Measurements from ENCODE around the gene HYOU1. TPM values are rescaled to one million over a fixed set of nuclear protein-coding genes. Genes with fewer than 3 reads are reported as not detected.
"Not testable (repeated sequence)": the region's sequence is repeated elsewhere in the genome, so short reads cannot be mapped to it uniquely, and the experiment has no call there.

Gene HYOU1
- total and polyA plus RNA-seq, 5 experiments from 2014 or later: 14.1 to 69.6 (median 17.1) TPM

DNA sequence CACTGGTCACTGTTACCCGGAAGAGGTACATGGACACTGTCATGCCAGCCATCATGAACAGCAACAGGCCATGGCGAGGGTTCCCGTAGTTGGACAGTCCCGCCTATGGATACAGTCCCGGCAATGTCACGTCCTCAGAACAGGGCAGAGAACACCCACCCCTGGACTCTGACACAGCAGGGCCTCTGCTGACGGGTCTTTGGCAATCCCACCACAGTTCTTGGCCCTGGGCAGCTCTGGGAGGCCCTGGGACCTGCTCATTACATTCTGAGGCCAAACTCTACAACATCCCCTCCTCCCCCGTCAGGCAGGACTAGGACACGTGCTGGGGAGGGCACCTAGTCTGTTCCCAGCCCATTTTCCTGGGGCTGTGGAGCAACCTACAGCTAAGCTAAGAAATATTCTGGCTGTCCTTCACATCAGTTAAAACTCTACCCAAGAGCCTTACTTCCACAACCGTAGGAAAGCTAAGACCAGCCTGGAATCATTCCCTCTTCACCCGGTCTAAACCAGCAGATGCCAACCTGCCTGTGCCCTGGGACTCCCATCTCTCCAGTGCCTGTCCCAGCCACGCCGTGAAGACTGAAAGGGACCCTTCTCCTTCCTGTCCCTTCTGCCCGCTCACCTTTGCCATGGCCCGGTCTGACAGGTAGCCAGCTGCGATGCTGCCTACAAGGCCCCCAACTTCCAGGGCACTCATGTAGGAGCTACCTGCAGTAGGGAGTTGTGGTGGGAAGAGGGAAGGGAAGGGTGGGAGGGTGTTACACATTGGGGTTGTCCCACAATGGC lies 30.8 kb downstream of the HYOU1 start:
- no peaks in the 10 kb centered on the region for H3K27me3 Mint-ChIP-seq
- ATAC-seq: no peak
- H3K27ac Mint-ChIP-seq: peak overlapping the region in 7 of 10 donors; percentile 34 to 64 (median 47)
- H3K4me1 Mint-ChIP-seq: peaks cover 29 to 54% (median 40%) of the 10 kb centered on the region in 4 donors
- POLR2A ChIA-PET: interaction anchor here (0.6 to 5.8 kb wide), 3 partner anchors 7 to 289 kb away, joined by 5 to 82 read pairs (median 5); partner anchors contain the start of genes CENATAC, RPS25 and TRAPPC4
- peaks cover 0 to 47% (median 0%) of the 10 kb centered on the region in 3 donors for H3K36me3 Mint-ChIP-seq
- no peak overlapping the region for H3K4me3 Mint-ChIP-seq
- DNase-seq: no peak
- H3K9me3 Mint-ChIP-seq: no peaks in the 10 kb centered on the region

GRCh38 chr11:119025541-119025940 lies 31.5 kb downstream of the HYOU1 start:
- POLR2A ChIA-PET: interaction anchor here (0.5 to 2.0 kb wide), 3 partner anchors 28 to 288 kb away, joined by 3 to 5 read pairs (median 5); partner anchors contain the start of gene CENATAC
- ATAC-seq: no peak
- peaks cover 29 to 60% (median 42%) of the 10 kb centered on the region in 4 donors for H3K4me1 Mint-ChIP-seq
- H3K4me3 Mint-ChIP-seq: no peak overlapping the region
- H3K9me3 Mint-ChIP-seq: no peaks in the 10 kb centered on the region
- no peak for DNase-seq
- H3K27me3 Mint-ChIP-seq: no peaks in the 10 kb centered on the region
- H3K27ac Mint-ChIP-seq: peak overlapping the region in 8 of 10 donors; percentile 43 to 87 (median 61)
- peaks cover 0 to 54% (median 0%) of the 10 kb centered on the region in 3 donors for H3K36me3 Mint-ChIP-seq

- DNase-seq: no peak
- no peaks in the 10 kb centered on the region for H3K27me3 Mint-ChIP-seq
- H3K27ac Mint-ChIP-seq: peak overlapping the region in 7 of 10 donors; percentile 44 to 87 (median 64)
- peaks cover 0 to 58% (median under 1%) of the 10 kb centered on the region in 3 donors for H3K36me3 Mint-ChIP-seq
- POLR2A ChIA-PET: interaction anchor here (0.5 to 2.0 kb wide), 4 partner anchors 9 to 281 kb away, joined by 3 to 5 read pairs (median 4); partner anchors contain the start of gene CENATAC
- H3K9me3 Mint-ChIP-seq: no peaks in the 10 kb centered on the region
- peaks cover 30 to 64% (median 46%) of the 10 kb centered on the region in 4 donors for H3K4me1 Mint-ChIP-seq
- no peak for ATAC-seq
- no peak overlapping the region for H3K4me3 Mint-ChIP-seq
These were observed 31.9 kb downstream of the HYOU1 start for GRCh38 chr11:119025099-119025473.

DNA sequence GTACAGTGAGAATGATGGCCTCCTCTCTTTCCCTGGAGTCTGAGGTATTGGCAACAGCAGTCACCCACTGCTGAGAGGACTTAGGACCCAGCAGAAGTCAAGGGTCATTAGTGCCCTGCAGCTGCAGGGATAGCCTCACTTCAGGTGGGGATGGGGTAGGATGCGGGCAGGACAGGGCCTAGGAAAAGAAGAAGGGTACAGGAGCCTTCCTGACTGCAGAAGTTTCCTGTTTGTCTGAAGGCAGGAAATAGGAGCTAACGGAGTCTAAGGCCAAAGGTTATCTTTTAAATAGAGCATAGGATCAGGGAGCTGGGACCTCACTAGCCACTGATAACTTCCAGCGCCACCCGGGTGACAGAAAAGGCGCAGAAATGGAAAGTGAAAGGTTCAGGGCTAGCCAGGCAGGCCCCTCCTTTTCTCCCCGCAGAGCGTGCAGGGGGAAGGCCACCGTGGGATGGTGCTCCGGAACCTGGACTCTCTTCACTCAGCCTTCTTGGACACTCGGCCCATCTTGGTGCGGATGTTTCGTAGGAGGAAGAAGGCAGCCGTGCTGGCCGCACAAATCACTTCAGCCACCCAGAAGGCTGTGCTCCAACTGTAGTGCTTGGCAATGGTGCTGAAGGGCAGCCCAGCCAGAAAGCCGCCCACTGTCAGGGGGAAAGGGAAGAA lies 32.4 kb downstream of the HYOU1 start:
- ATAC-seq (no peak), DNase-seq (no peak)
- POLR2A ChIA-PET: interaction anchor here (0.8 to 2.0 kb wide), 4 partner anchors 8 to 70 kb away, joined by 3 to 5 read pairs (median 4); partner anchors contain the start of genes CENATAC and VPS11
- Mint-ChIP-seq H3K27me3 (no peaks in the 10 kb centered on the region), H3K36me3 (peaks cover 0 to 61% (median 2%) of the 10 kb centered on the region in 3 donors), H3K4me3 (no peak overlapping the region), H3K27ac (peak overlapping the region in 7 of 10 donors; percentile 18 to 78 (median 49)), H3K4me1 (peaks cover 27 to 65% (median 46%) of the 10 kb centered on the region in 4 donors), H3K9me3 (no peaks in the 10 kb centered on the region)

GRCh38 chr11:119023741-119024140 lies 33.3 kb downstream of the HYOU1 start:
- DNase-seq: no peak
- no peak for ATAC-seq
- POLR2A ChIA-PET: interaction anchor here (1.2 kb wide), 1 partner anchor 44 kb away, joined by 3 read pairs; the partner anchor contains the start of gene VPS11
- H3K36me3 Mint-ChIP-seq: peaks cover 0 to 61% (median 2%) of the 10 kb centered on the region in 3 donors
- H3K4me3 Mint-ChIP-seq: peak overlapping the region in 1 of 10 donors; percentile 38
- H3K27me3 Mint-ChIP-seq: no peaks in the 10 kb centered on the region
- peaks cover 20 to 59% (median 41%) of the 10 kb centered on the region in 4 donors for H3K4me1 Mint-ChIP-seq
- H3K27ac Mint-ChIP-seq: peak overlapping the region in 8 of 10 donors; percentile 10 to 75 (median 45)
- H3K9me3 Mint-ChIP-seq: no peaks in the 10 kb centered on the region

DNA sequence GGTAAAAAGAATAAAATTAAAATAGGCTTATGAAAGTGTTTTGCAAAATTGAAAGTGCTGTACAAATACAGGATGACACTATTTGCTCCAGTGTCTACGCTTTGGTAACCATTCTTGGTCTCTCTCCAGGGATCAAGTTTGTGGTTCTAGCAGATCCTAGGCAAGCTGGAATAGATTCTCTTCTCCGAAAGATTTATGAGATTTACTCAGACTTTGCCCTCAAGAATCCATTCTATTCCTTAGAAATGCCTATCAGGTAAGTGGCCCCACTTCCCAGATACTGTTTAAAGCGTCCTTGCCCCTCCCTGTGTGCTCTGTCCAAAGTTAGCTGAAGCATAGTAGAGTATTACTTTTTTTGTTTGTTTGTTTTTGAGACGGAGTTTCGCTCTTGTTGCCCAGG lies 35.4 kb downstream of the HYOU1 start:
- ATAC-seq: no peak
- Mint-ChIP-seq H3K9me3 (no peaks in the 10 kb centered on the region), H3K27ac (peak overlapping the region in 5 of 10 donors; percentile 8 to 81 (median 33)), H3K36me3 (peaks cover 0 to 70% (median 5%) of the 10 kb centered on the region in 3 donors), H3K4me1 (peaks cover 25 to 66% (median 56%) of the 10 kb centered on the region in 4 donors), H3K4me3 (peak overlapping the region in 9 of 10 donors; percentile 18 to 64 (median 41)), H3K27me3 (no peaks in the 10 kb centered on the region)
- POLR2A ChIA-PET: interaction anchor here (1.0 to 1.1 kb wide), 2 partner anchors 24 to 63 kb away, joined by 4 to 8 read pairs; partner anchors contain the start of gene HMBS
- DNase-seq: no peak

DNA sequence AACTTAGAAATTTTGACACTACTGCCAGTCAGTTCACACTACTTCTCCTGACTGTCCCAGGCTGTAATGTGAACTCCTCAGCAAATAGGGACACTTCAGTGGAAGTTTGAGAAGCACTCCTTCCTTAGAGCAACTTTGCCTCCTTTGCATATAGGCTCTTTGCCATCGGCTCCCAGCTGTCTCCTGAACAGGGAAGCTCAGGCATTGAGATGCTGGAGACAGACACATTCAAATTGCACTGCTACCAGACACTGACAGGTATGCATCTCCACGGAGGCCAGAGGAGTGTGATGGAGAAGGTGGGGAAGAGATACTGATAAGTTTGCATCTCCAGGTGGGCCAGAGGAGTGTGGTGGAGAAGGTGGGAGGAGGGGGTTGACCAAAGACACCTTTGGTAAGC lies 37.0 kb downstream of the HYOU1 start:
- POLR2A ChIA-PET: interaction anchor here (1.2 to 5.0 kb wide), 5 partner anchors 9 to 98 kb away, joined by 3 to 82 read pairs (median 28); partner anchors contain the start of genes CENATAC, HYOU1, SLC37A4 and VPS11
- no peak for ATAC-seq
- Mint-ChIP-seq H3K27me3 (no peaks in the 10 kb centered on the region), H3K4me1 (peaks cover 22 to 77% (median 68%) of the 10 kb centered on the region in 4 donors), H3K27ac (peak overlapping the region; percentile 98 to 100 (median 100)), H3K36me3 (peaks cover 0 to 77% (median 11%) of the 10 kb centered on the region in 3 donors), H3K4me3 (peak overlapping the region; percentile 97 to 100 (median 98)), H3K9me3 (no peaks in the 10 kb centered on the region)
- DNase-seq: no peak

- ATAC-seq (peak; percentile 85 to 86), DNase-seq (peak; percentile 93 to 98 (median 94))
- no peaks in the 10 kb centered on the region for H3K27me3 Mint-ChIP-seq
- peaks cover 0 to 77% (median 14%) of the 10 kb centered on the region in 3 donors for H3K36me3 Mint-ChIP-seq
- POLR2A ChIA-PET: interaction anchor here (0.7 to 5.0 kb wide), 33 partner anchors 9 to 352 kb away, joined by 3 to 82 read pairs (median 3); partner anchors contain the start of genes C2CD2L, CBL, CENATAC and DDX6
- peak within 1 kb of the TSS; percentile 97 to 100 (median 98) for H3K4me3 Mint-ChIP-seq
- peaks cover 16 to 69% (median 56%) of the 10 kb centered on the region in 4 donors for H3K4me1 Mint-ChIP-seq
- H3K27ac Mint-ChIP-seq: peak within 1 kb of the TSS; percentile 98 to 100 (median 100)
- no peaks in the 10 kb centered on the region for H3K9me3 Mint-ChIP-seq
These were observed 38.7 kb downstream of the HYOU1 start, which contains the start of the genes RPS25 and TRAPPC4 for GRCh38 chr11:119018074-119018938. TSS of gene RPS25 (minus strand) at chr11:119018343. CDS start at chr11:119018284, 59 bp downstream. TSS of gene TRAPPC4 (plus strand) at chr11:119018766. CDS start at chr11:119018796, 30 bp downstream.

GRCh38 chr11:119017377-119017776 lies 39.6 kb downstream of the HYOU1 start:
- POLR2A ChIA-PET: interaction anchor here (0.6 to 5.0 kb wide), 13 partner anchors 7 to 1702 kb away, joined by 3 to 82 read pairs (median 4); partner anchors contain the start of genes CENATAC, DDX6, SLC37A4 and VPS11
- peak in 2 of 10 donors; percentile 20 to 25 for DNase-seq
- peaks cover 19 to 66% (median 56%) of the 10 kb centered on the region in 4 donors for H3K4me1 Mint-ChIP-seq
- peak overlapping the region; percentile 98 to 100 (median 100) for H3K27ac Mint-ChIP-seq
- not testable (repeated sequence) for H3K27me3 Mint-ChIP-seq, H3K9me3 Mint-ChIP-seq, ATAC-seq
- H3K4me3 Mint-ChIP-seq: peak overlapping the region; percentile 97 to 100 (median 98)
- H3K36me3 Mint-ChIP-seq: peaks cover 0 to 77% (median 21%) of the 10 kb centered on the region in 3 donors

- no peaks in the 10 kb centered on the region for H3K27me3 Mint-ChIP-seq
- H3K36me3 Mint-ChIP-seq: peaks cover 0 to 75% (median 22%) of the 10 kb centered on the region in 3 donors
- peak overlapping the region in 9 of 10 donors; percentile 19 to 99 (median 70) for H3K4me3 Mint-ChIP-seq
- H3K27ac Mint-ChIP-seq: peak overlapping the region; percentile 14 to 100 (median 75)
- POLR2A ChIA-PET: interaction anchor here (0.6 to 5.0 kb wide), 11 partner anchors 8 to 225 kb away, joined by 3 to 82 read pairs (median 4); partner anchors contain the start of genes CENATAC, DDX6 and SLC37A4
- no peaks in the 10 kb centered on the region for H3K9me3 Mint-ChIP-seq
- DNase-seq (no peak), ATAC-seq (no peak)
- H3K4me1 Mint-ChIP-seq: peaks cover 21 to 62% (median 53%) of the 10 kb centered on the region in 4 donors
These were observed 40.6 kb downstream of the HYOU1 start for GRCh38 chr11:119016216-119017009.

Measured in naive thymus-derived CD8-positive, alpha-beta T cell (primary cell).